Measurements from ENCODE around the gene SLIRP. TPM values are rescaled to one million over a fixed set of nuclear protein-coding genes. Genes with fewer than 3 reads are reported as not detected.

The SLIRP gene
- total RNA-seq, 1 experiment from 2014 or later: 162 TPM

GRCh38 chr14:77760381-77761204, 52.7 kb downstream of the SLIRP start, which contains the start of gene SNW1:
SNW1 (minus strand) TSS chr14:77761156; CDS start chr14:77761127, 29 bp downstream.
- CTCF ChIA-PET: no interaction called here
- in situ Hi-C loops (cut with HindIII; ENCODE audit: low pct_unique_long_range_greater_than_20kb, low sequenced_read_pairs): no loop called here
- Histone ChIP-seq H3K36me3 (ENCODE audit: control insufficient read depth, insufficient read depth, low read length) (peaks cover 3% of the 10 kb centered on the region; the same call in 1 of the 2 replicates), H3K4me1 (ENCODE audit: control insufficient read depth, insufficient read depth, low read length) (peaks cover 4% of the 10 kb centered on the region; the same call in 1 of the 2 replicates), H3K27ac (ENCODE audit: low read length) (peak within 1 kb of the TSS; percentile 95), H3K27me3 (ENCODE audit: control insufficient read depth, insufficient read depth, low read length) (no peaks in the 10 kb centered on the region), H3K4me3 (ENCODE audit: low read depth in 2 of 2, low read length in 2 of 2) (peak within 1 kb of the TSS; percentile 71 to 94), H3K9me3 (ENCODE audit: control insufficient read depth, insufficient read depth, low read depth, low read length) (no peaks in the 10 kb centered on the region)
- no peak for TF ChIP-seq SIN3A (IDR thresholded peaks at IDR 0.05; ENCODE audit: borderline replicate concordance, insufficient read depth, low read depth, low read length)
- peak; percentile 76; the same call in 1 of the 2 replicates for TF ChIP-seq POLR2AphosphoS5 (IDR thresholded peaks at IDR 0.05; ENCODE audit: low read depth, low read length)
- DNase-seq (ENCODE audit: low read depth, low spot score) (no peak), ATAC-seq (peak; percentile 97)
- BruUV-seq (replicated peaks): no TSS peak
- intact Hi-C loops (cut with micrococcal nuclease; ENCODE audit: unreplicated experiment): no loop called here
- POLR2A ChIA-PET: interaction anchor here (0.6 kb wide), 1 partner anchor 283 kb away, joined by 6 read pairs; no protein-coding TSS in a partner anchor

GRCh38 chr14:77761205-77761931, 53.5 kb downstream of the SLIRP start:
- peaks cover 4% of the 10 kb centered on the region; the same call in 1 of the 2 replicates for H3K4me1 ChIP-seq (ENCODE audit: control insufficient read depth, insufficient read depth, low read length)
- peak; percentile 64 for ATAC-seq
- POLR2A ChIA-PET: interaction anchor here (0.6 kb wide), 1 partner anchor 49 kb away, joined by 5 read pairs; no protein-coding TSS in a partner anchor
- peaks cover 3% of the 10 kb centered on the region; the same call in 1 of the 2 replicates for H3K36me3 ChIP-seq (ENCODE audit: control insufficient read depth, insufficient read depth, low read length)
- no peaks in the 10 kb centered on the region for H3K27me3 ChIP-seq (ENCODE audit: control insufficient read depth, insufficient read depth, low read length)
- in situ Hi-C loops (cut with HindIII; ENCODE audit: low pct_unique_long_range_greater_than_20kb, low sequenced_read_pairs): no loop called here
- CTCF ChIA-PET: interaction anchor here (0.8 kb wide), 1 partner anchor 218 kb away, joined by 3 read pairs; no protein-coding TSS in a partner anchor
- peak overlapping the region; percentile 71 to 94 for H3K4me3 ChIP-seq (ENCODE audit: low read depth in 2 of 2, low read length in 2 of 2)
- TF ChIP-seq CTCF (IDR thresholded peaks at IDR 0.05) (peak; percentile 69), POLR2AphosphoS5 (IDR thresholded peaks at IDR 0.05; ENCODE audit: low read depth, low read length) (no peak), TCF7L2 (IDR thresholded peaks at IDR 0.05; ENCODE audit: low read depth, low read length) (no peak), SIN3A (IDR thresholded peaks at IDR 0.05; ENCODE audit: borderline replicate concordance, insufficient read depth, low read depth, low read length) (no peak)
- TF ChIP-seq, protein P1, sequence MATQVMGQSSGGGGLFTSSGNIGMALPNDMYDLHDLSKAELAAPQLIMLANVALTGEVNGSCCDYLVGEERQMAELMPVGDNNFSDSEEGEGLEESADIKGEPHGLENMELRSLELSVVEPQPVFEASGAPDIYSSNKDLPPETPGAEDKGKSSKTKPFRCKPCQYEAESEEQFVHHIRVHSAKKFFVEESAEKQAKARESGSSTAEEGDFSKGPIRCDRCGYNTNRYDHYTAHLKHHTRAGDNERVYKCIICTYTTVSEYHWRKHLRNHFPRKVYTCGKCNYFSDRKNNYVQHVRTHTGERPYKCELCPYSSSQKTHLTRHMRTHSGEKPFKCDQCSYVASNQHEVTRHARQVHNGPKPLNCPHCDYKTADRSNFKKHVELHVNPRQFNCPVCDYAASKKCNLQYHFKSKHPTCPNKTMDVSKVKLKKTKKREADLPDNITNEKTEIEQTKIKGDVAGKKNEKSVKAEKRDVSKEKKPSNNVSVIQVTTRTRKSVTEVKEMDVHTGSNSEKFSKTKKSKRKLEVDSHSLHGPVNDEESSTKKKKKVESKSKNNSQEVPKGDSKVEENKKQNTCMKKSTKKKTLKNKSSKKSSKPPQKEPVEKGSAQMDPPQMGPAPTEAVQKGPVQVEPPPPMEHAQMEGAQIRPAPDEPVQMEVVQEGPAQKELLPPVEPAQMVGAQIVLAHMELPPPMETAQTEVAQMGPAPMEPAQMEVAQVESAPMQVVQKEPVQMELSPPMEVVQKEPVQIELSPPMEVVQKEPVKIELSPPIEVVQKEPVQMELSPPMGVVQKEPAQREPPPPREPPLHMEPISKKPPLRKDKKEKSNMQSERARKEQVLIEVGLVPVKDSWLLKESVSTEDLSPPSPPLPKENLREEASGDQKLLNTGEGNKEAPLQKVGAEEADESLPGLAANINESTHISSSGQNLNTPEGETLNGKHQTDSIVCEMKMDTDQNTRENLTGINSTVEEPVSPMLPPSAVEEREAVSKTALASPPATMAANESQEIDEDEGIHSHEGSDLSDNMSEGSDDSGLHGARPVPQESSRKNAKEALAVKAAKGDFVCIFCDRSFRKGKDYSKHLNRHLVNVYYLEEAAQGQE (IDR thresholded peaks at IDR 0.05; ENCODE audit: insufficient read depth in 1 of 2, low read depth in 2 of 2, low read length in 1 of 2): no peak
- no peaks in the 10 kb centered on the region for H3K9me3 ChIP-seq (ENCODE audit: control insufficient read depth, insufficient read depth, low read depth, low read length)
- peak; percentile 79 for DNase-seq (ENCODE audit: low read depth, low spot score)
- peak overlapping the region; percentile 95 for H3K27ac ChIP-seq (ENCODE audit: low read length)
- intact Hi-C loops (cut with micrococcal nuclease; ENCODE audit: unreplicated experiment): no loop called here
- BruUV-seq (replicated peaks): TSS peak; percentile 89

Data from Panc1 (cell line).